Panc1 (cell line): ENCODE results near the gene ILDR2.

Experiments used
- CTCF ChIP-seq: fragments of 450-650 bp; IDR thresholded peaks from 2 replicates; pipeline ENCODE4 v1.5.1; 2017; ENCODE audit warnings: mild to moderate bottlenecking
- POLR2AphosphoS5 ChIP-seq: IDR thresholded peaks from 2 replicates; pipeline ENCODE4 v1.6.1; 2012; ENCODE audit warnings: mild to moderate bottlenecking, low read depth, low read length, moderate library complexity
- REST ChIP-seq, 2 experiments: IDR thresholded peaks; 2 replicates each; pipeline ENCODE4 v1.6.1; 2011 to 2012; ENCODE audit warnings: low read depth in 2 of 2, control low read depth in 1 of 2, low read length in 1 of 2, mild to moderate bottlenecking in 1 of 2, moderate library complexity in 1 of 2; ENCODE audit not compliant: insufficient read depth in 1 of 2
- SIN3A ChIP-seq: IDR thresholded peaks from 2 replicates; pipeline ENCODE4 v1.6.1; 2012; ENCODE audit warnings: low read depth, mild to moderate bottlenecking, low read length, moderate library complexity, borderline replicate concordance; ENCODE audit not compliant: insufficient read depth
- TCF7L2 ChIP-seq: IDR thresholded peaks from 2 replicates; pipeline ENCODE4 v1.6.1; 2011; ENCODE audit warnings: mild to moderate bottlenecking, low read depth, low read length, inconsistent platforms

- no peak for TF ChIP-seq REST (IDR thresholded peaks at IDR 0.05; ENCODE audit: insufficient read depth in 1 of 2, low read depth in 2 of 2, low read length in 1 of 2)
- no peak for TF ChIP-seq CTCF
- no peak for TF ChIP-seq POLR2AphosphoS5
- TF ChIP-seq SIN3A = no peak
- no peak for TF ChIP-seq TCF7L2
These were observed 56.4 kb downstream of the ILDR2 start for GRCh38 chr1:166918956-166919316.
